OCI-LY3 (cell line): ENCODE results near the gene LRP11.

ENCODE experiments used
- CTCF ChIP-seq: fragments of 200-600, 300-600 bp; sonication (generic); IDR thresholded peaks from 2 replicates; pipeline ENCODE4 v1.5.1; 2014; ENCODE audit warnings: antibody characterized with exemption, low read length, low read depth
- EZH2phosphoT487 ChIP-seq: fragments of 200-600 bp; shearing (Covaris generic); IDR thresholded peaks from 2 replicates; pipeline ENCODE4 v1.6.1; 2018; ENCODE audit warnings: antibody characterized with exemption, mixed run types, low read depth

- no peak for TF ChIP-seq CTCF
- TF ChIP-seq EZH2phosphoT487 = no peak
These were observed 8.1 kb upstream of the LRP11 start for GRCh38 chr6:149872233-149872632.
